Calu3 (cell line): ENCODE data around the gene SDHC. TPM values are rescaled to one million over a fixed set of nuclear protein-coding genes. Genes with fewer than 3 reads are reported as not detected.

ENCODE experiments used
- BruUV-seq: library from RNA; stranded (reverse); fragments of 400-500 nt; replicated peaks from 2 replicates; lab custom pipeline; 2021; lab: Mats Ljungman, UMichigan
- CTCF ChIA-PET: fragments of 300-600 bp; sonication (Branson Sonifier 250); formaldehyde crosslinking; loops from one replicate; lab custom pipeline; 2022; ENCODE audit warnings: antibody characterized with exemption; lab: Charles Lee
- DNase-seq: peaks from one replicate; pipeline ENCODE4 v3.0.0; 2022
- H3K27ac Mint-ChIP-seq: one replicate; pipeline ENCODE4 v1.8.0; 2022; ENCODE audit warnings: mixed read lengths; ENCODE audit not compliant: unreplicated experiment
- H3K27me3 Mint-ChIP-seq: one replicate; pipeline ENCODE4 v1.8.0; 2022; ENCODE audit warnings: mixed read lengths; ENCODE audit not compliant: unreplicated experiment
- H3K36me3 Mint-ChIP-seq: one replicate; pipeline ENCODE4 v1.8.0; 2022; ENCODE audit warnings: mild to moderate bottlenecking, moderate library complexity, mixed read lengths; ENCODE audit not compliant: insufficient read depth, unreplicated experiment
- H3K4me1 Mint-ChIP-seq: one replicate; pipeline ENCODE4 v1.8.0; 2022; ENCODE audit warnings: mild to moderate bottlenecking, low read depth, mixed read lengths; ENCODE audit not compliant: unreplicated experiment
- H3K4me3 Mint-ChIP-seq: one replicate; pipeline ENCODE4 v1.8.0; 2022; ENCODE audit warnings: mild to moderate bottlenecking, low read depth, moderate library complexity, mixed read lengths; ENCODE audit not compliant: unreplicated experiment
- H3K9me3 Mint-ChIP-seq: one replicate; pipeline ENCODE4 v1.8.0; 2022; ENCODE audit warnings: low read depth, mixed read lengths; ENCODE audit not compliant: unreplicated experiment
- CTCF ChIP-seq: fragments of 200-600 bp; IDR thresholded peaks from one replicate; pipeline ENCODE4 v1.8.0; 2022; ENCODE audit warnings: antibody characterized with exemption; ENCODE audit not compliant: unreplicated experiment
- intact Hi-C: fragments of 100-400 bp; cut with micrococcal nuclease; formaldehyde crosslinking; loops from one replicate; pipeline ENCODE4 v1.10.0; 2022; ENCODE audit not compliant: unreplicated experiment
- total RNA-seq: library from RNA; stranded (reverse); gene quantifications from 2 replicates; pipeline ENCODE4 v1.2.3, GENCODE V29; 2022

The SDHC gene
- total RNA-seq, 1 experiment from 2014 or later: 245 TPM

- intact Hi-C loops: no loop called here
- H3K4me1 Mint-ChIP-seq: no peaks in the 10 kb centered on the region
- H3K27ac Mint-ChIP-seq: no peak overlapping the region
- H3K36me3 Mint-ChIP-seq: no peaks in the 10 kb centered on the region
- H3K9me3 Mint-ChIP-seq: no peaks in the 10 kb centered on the region
- peaks cover 41% of the 10 kb centered on the region for H3K27me3 Mint-ChIP-seq
- no peak for DNase-seq
- no TSS peak for BruUV-seq
- CTCF ChIA-PET: no interaction called here
- no peak overlapping the region for H3K4me3 Mint-ChIP-seq
- no peak for TF ChIP-seq CTCF
Observed at GRCh38 chr1:161267321-161267720, 46.9 kb upstream of the SDHC start.

GRCh38 chr1:161273402-161273801 lies 40.8 kb upstream of the SDHC start:
- no peaks in the 10 kb centered on the region for H3K9me3 Mint-ChIP-seq
- H3K36me3 Mint-ChIP-seq: no peaks in the 10 kb centered on the region
- intact Hi-C loops: no loop called here
- no peak for TF ChIP-seq CTCF
- BruUV-seq: no TSS peak
- H3K4me3 Mint-ChIP-seq: no peak overlapping the region
- H3K4me1 Mint-ChIP-seq: no peaks in the 10 kb centered on the region
- peaks cover 50% of the 10 kb centered on the region for H3K27me3 Mint-ChIP-seq
- CTCF ChIA-PET: no interaction called here
- H3K27ac Mint-ChIP-seq: no peak overlapping the region
- no peak for DNase-seq

- Mint-ChIP-seq H3K9me3 (no peaks in the 10 kb centered on the region), H3K27me3 (peaks cover 64% of the 10 kb centered on the region), H3K4me1 (no peaks in the 10 kb centered on the region), H3K36me3 (no peaks in the 10 kb centered on the region), H3K4me3 (no peak overlapping the region), H3K27ac (no peak overlapping the region)
- CTCF ChIA-PET: interaction anchor here (0.9 kb wide), 1 partner anchor 73 kb away, joined by 4 read pairs; the partner anchor contains the start of gene NDUFS2
- TF ChIP-seq CTCF: no peak
- no TSS peak for BruUV-seq
- DNase-seq: no peak
- intact Hi-C loops: no loop called here
Observed at GRCh38 chr1:161274874-161275273, 39.3 kb upstream of the SDHC start.

- Mint-ChIP-seq H3K36me3 (no peaks in the 10 kb centered on the region), H3K4me1 (no peaks in the 10 kb centered on the region), H3K27ac (no peak overlapping the region), H3K27me3 (peaks cover 85% of the 10 kb centered on the region), H3K9me3 (no peaks in the 10 kb centered on the region), H3K4me3 (no peak overlapping the region)
- TF ChIP-seq CTCF: no peak
- CTCF ChIA-PET: interaction anchor here (0.6 kb wide), 1 partner anchor 8 kb away, joined by 5 read pairs; no protein-coding TSS in a partner anchor
- DNase-seq: no peak
- BruUV-seq: no TSS peak
- intact Hi-C loops: no loop called here
Observed at GRCh38 chr1:161282991-161283390, 31.2 kb upstream of the SDHC start.
